H1 (cell line): ENCODE results near the gene DENND1A. TPM values are rescaled to one million over a fixed set of nuclear protein-coding genes. Genes with fewer than 3 reads are reported as not detected.

ENCODE experiments used
- CTCF ChIA-PET: fragments of 300-600 bp; sonication (Branson Sonifier 250); formaldehyde crosslinking; loops from one replicate; lab custom pipeline; 2021; ENCODE audit not compliant: partially characterized antibody; lab: Charles Lee
- POLR2A ChIA-PET: fragments of 300-600 bp; sonication (Branson Sonifier 250); formaldehyde crosslinking; loops from one replicate; lab custom pipeline; 2021; ENCODE audit warnings: inconsistent platforms; ENCODE audit not compliant: partially characterized antibody; lab: Charles Lee
- DNase-seq, 2 experiments: peaks; one replicate each; pipeline versions ENCODE4 v3.0.0 to v3.0.0-alpha.2; 2010 to 2022; ENCODE audit warnings: low spot score in 2 of 2, low read depth in 1 of 2, mixed read lengths in 1 of 2
- FAIRE-seq: peaks from 2 replicates; lab custom pipeline; 2011; peaks lifted over from hg19 to GRCh38; lab: Jason Lieb, UNC
- H2AFZ ChIP-seq: 2 replicates; pipeline ENCODE4 v1.8.1; 2012; ENCODE audit warnings: low read length, inconsistent platforms
- H2AK5ac ChIP-seq: 2 replicates; pipeline ENCODE4 v1.6.1; 2013; ENCODE audit warnings: low read depth, low read length
- H2BK120ac ChIP-seq: replicated peaks from 2 replicates; pipeline ENCODE3; 2013; ENCODE audit warnings: low read depth, low read length, inconsistent platforms
- H2BK12ac ChIP-seq: 2 replicates; pipeline ENCODE4 v1.6.1; 2013; ENCODE audit warnings: low read depth, low read length
- H2BK15ac ChIP-seq: 2 replicates; pipeline ENCODE4 v1.6.1; 2013; ENCODE audit warnings: low read length
- H2BK20ac ChIP-seq: 2 replicates; pipeline ENCODE4 v1.6.1; 2013; ENCODE audit warnings: low read length
- H2BK5ac ChIP-seq: 2 replicates; pipeline ENCODE4 v1.6.1; 2013; ENCODE audit warnings: low read depth, low read length
- H3K14ac ChIP-seq: 2 replicates; pipeline ENCODE4 v1.6.1; 2013; ENCODE audit warnings: inconsistent platforms; ENCODE audit not compliant: insufficient read length
- H3K18ac ChIP-seq: 2 replicates; pipeline ENCODE4 v1.6.1; 2013; ENCODE audit warnings: low read length; ENCODE audit errors: extremely low read depth
- H3K23ac ChIP-seq: 2 replicates; pipeline ENCODE4 v1.6.1; 2013; ENCODE audit warnings: inconsistent platforms; ENCODE audit not compliant: insufficient read length
- H3K23me2 ChIP-seq: 2 replicates; pipeline ENCODE4 v1.6.1; 2013; ENCODE audit warnings: low read depth, low read length
- H3K27ac ChIP-seq: 2 replicates; pipeline ENCODE4 v1.6.1; 2011; ENCODE audit warnings: low read depth, low read length, inconsistent platforms
- H3K27me3 ChIP-seq, 4 experiments: replicated peaks in 1 of 4; 1 replicate in 1 of 4; 2 replicates in 3 of 4; pipeline versions ENCODE4 v1.6.1 to v1.8.1; 2011 to 2013; ENCODE audit warnings: low read length in 3 of 4, mild to moderate bottlenecking in 3 of 4, inconsistent platforms in 2 of 4, mixed read lengths in 2 of 4, moderate library complexity in 1 of 4; ENCODE audit not compliant: control insufficient read depth in 3 of 4, insufficient read depth in 3 of 4; ENCODE audit errors: extremely low read depth in 1 of 4
- H3K36me3 ChIP-seq, 4 experiments: 2 replicates each; pipeline versions ENCODE4 v1.6.1 to v1.8.1; 2011 to 2013; ENCODE audit warnings: mild to moderate bottlenecking in 4 of 4, low read length in 3 of 4, moderate library complexity in 2 of 4, control low read depth in 1 of 4, inconsistent platforms in 1 of 4; ENCODE audit not compliant: insufficient read depth in 4 of 4, control insufficient read depth in 2 of 4
- H3K4ac ChIP-seq: replicated peaks from 2 replicates; pipeline ENCODE3; 2013; ENCODE audit warnings: low read length, low read depth, mixed read lengths, inconsistent platforms; ENCODE audit not compliant: insufficient read length
- H3K4me1 ChIP-seq, 4 experiments: replicated peaks in 1 of 4; 1 replicate in 1 of 4; 2 replicates in 3 of 4; pipeline versions ENCODE4 v1.6.1 to v1.8.1; 2011 to 2013; ENCODE audit warnings: low read length in 3 of 4, inconsistent platforms in 2 of 4, mixed read lengths in 1 of 4; ENCODE audit not compliant: insufficient read depth in 4 of 4, control insufficient read depth in 3 of 4
- H3K4me2 ChIP-seq, 2 experiments: 2 replicates each; pipeline versions ENCODE4 v1.6.1 to v1.8.1; 2011 to 2013; ENCODE audit warnings: low read depth in 2 of 2, low read length in 2 of 2, control low read depth in 1 of 2, inconsistent platforms in 1 of 2, mild to moderate bottlenecking in 1 of 2; ENCODE audit not compliant: insufficient read depth in 1 of 2
- H3K4me3 ChIP-seq, 4 experiments: fragments of 200-600, 300-600 bp in 1 of 4; sonication (generic), shearing (Covaris generic), sonication (Bioruptor Twin) in 1 of 4; 2 replicates each; pipeline versions ENCODE4 v1.5.1 to v1.8.1; 2011 to 2016; ENCODE audit warnings: low read length in 4 of 4, low read depth in 3 of 4, control low read depth in 2 of 4, inconsistent platforms in 2 of 4, mild to moderate bottlenecking in 2 of 4, mixed read lengths in 1 of 4, moderate library complexity in 1 of 4; ENCODE audit not compliant: insufficient read depth in 2 of 4; ENCODE audit errors: extremely low read depth in 1 of 4
- H3K56ac ChIP-seq: replicated peaks from 2 replicates; pipeline ENCODE3; 2013; ENCODE audit warnings: low read depth, mild to moderate bottlenecking, mixed read lengths, low read length, inconsistent platforms; ENCODE audit not compliant: insufficient read length
- H3K79me1 ChIP-seq: 2 replicates; pipeline ENCODE4 v1.6.1; 2013; ENCODE audit warnings: low read depth, low read length, control low read depth
- H3K79me2 ChIP-seq, 2 experiments: 2 replicates each; pipeline versions ENCODE4 v1.6.1 to v1.8.1; 2012 to 2013; ENCODE audit warnings: low read length in 2 of 2, mild to moderate bottlenecking in 2 of 2, inconsistent platforms in 1 of 2; ENCODE audit not compliant: insufficient read depth in 2 of 2, control insufficient read depth in 1 of 2
- H3K9ac ChIP-seq, 4 experiments: replicated peaks in 1 of 4; 1 replicate in 1 of 4; 2 replicates in 3 of 4; pipeline versions ENCODE4 v1.6.1 to v1.8.1; 2011 to 2013; ENCODE audit warnings: low read depth in 3 of 4, low read length in 3 of 4, control low read depth in 2 of 4, mild to moderate bottlenecking in 2 of 4, moderate library complexity in 2 of 4, inconsistent platforms in 1 of 4; ENCODE audit errors: extremely low read depth in 1 of 4
- H3K9me3 ChIP-seq, 2 experiments: 2 replicates each; pipeline versions ENCODE4 v1.6.1 to v1.8.1; 2012 to 2013; ENCODE audit warnings: mild to moderate bottlenecking in 2 of 2, moderate library complexity in 2 of 2, control low read depth in 1 of 2, inconsistent platforms in 1 of 2, low read depth in 1 of 2, low read length in 1 of 2, mixed read lengths in 1 of 2; ENCODE audit not compliant: insufficient read depth in 2 of 2
- H4K20me1 ChIP-seq, 2 experiments: replicated peaks in 1 of 2; 2 replicates each; pipeline versions ENCODE3 to v1.8.1; 2011 to 2013; ENCODE audit warnings: inconsistent platforms in 2 of 2, low read length in 2 of 2, mild to moderate bottlenecking in 1 of 2; ENCODE audit not compliant: insufficient read depth in 2 of 2, control insufficient read depth in 1 of 2
- H4K5ac ChIP-seq: 2 replicates; pipeline ENCODE4 v1.6.1; 2013; ENCODE audit warnings: low read length, low read depth, mixed read lengths, inconsistent platforms; ENCODE audit not compliant: insufficient read length
- H4K8ac ChIP-seq: 2 replicates; pipeline ENCODE4 v1.8.0; 2013; ENCODE audit warnings: mild to moderate bottlenecking, moderate library complexity, low read length, inconsistent platforms; ENCODE audit not compliant: insufficient read depth; ENCODE audit errors: extremely low read depth
- H4K91ac ChIP-seq: replicated peaks from 2 replicates; pipeline ENCODE3; 2013; ENCODE audit warnings: low read length, mixed read lengths, inconsistent platforms; ENCODE audit not compliant: insufficient read length
- ASH2L ChIP-seq: fragments of 200-600, 300-600 bp; sonication (generic); IDR thresholded peaks from one replicate; pipeline ENCODE4 v1.7.1; 2017; ENCODE audit warnings: low read length
- CEBPB ChIP-seq: IDR thresholded peaks from 2 replicates; pipeline ENCODE4 v1.6.1; 2012; ENCODE audit warnings: low read depth, low read length
- JUN ChIP-seq: IDR thresholded peaks from 2 replicates; pipeline ENCODE4 v1.6.1; 2011; ENCODE audit warnings: low read depth, mild to moderate bottlenecking, improper control_type of control experiment, low read length
- KDM4A ChIP-seq: IDR thresholded peaks from one replicate; pipeline ENCODE4 v1.7.1; 2012; ENCODE audit warnings: low read depth, mild to moderate bottlenecking, moderate library complexity, low read length, inconsistent platforms; ENCODE audit not compliant: severe bottlenecking
- MAFK ChIP-seq: IDR thresholded peaks from 2 replicates; pipeline ENCODE4 v1.6.1; 2012; ENCODE audit warnings: low read depth, mild to moderate bottlenecking, improper control_type of control experiment, low read length
- RAD21 ChIP-seq, 2 experiments: IDR thresholded peaks in 1 of 2; conservative IDR thresholded peaks in 1 of 2; 2 replicates each; pipeline ENCODE4 v1.6.1; 2011; ENCODE audit warnings: low read depth in 2 of 2, low read length in 2 of 2, improper control_type of control experiment in 1 of 2, inconsistent platforms in 1 of 2, mild to moderate bottlenecking in 1 of 2, moderate library complexity in 1 of 2
- TAF1 ChIP-seq: IDR thresholded peaks from 2 replicates; pipeline ENCODE4 v1.6.1; 2011; ENCODE audit warnings: mild to moderate bottlenecking, low read depth, low read length
- TEAD4 ChIP-seq: IDR thresholded peaks from 2 replicates; pipeline ENCODE4 v1.6.1; 2012; ENCODE audit warnings: low read depth, low read length, inconsistent platforms, mixed read lengths
- WGBS, 2 experiments: shearing (Covaris generic) in 1 of 2; methylation state at CpG; one replicate each; pipeline versions ENCODE4 v1.1.6 to v1.1.7; 2013 to 2015; ENCODE audit warnings: low lambda C conversion rate in 2 of 2, mixed read lengths in 2 of 2, inconsistent platforms in 1 of 2, low coverage in 1 of 2, missing lambda C conversion rate in 1 of 2; ENCODE audit not compliant: insufficient replicate concordance in 2 of 2, insufficient coverage in 1 of 2, insufficient read length in 1 of 2; ENCODE audit errors: extremely low coverage in 1 of 2, missing lambda C conversion rate in 1 of 2; 5-methylcytosine and 5-hydroxymethylcytosine counted together
- polyA plus RNA-seq, 7 experiments: library from polyadenylated mRNA; depleted of rRNA in 3 of 7; stranded (reverse) in 5 of 7; unstranded in 2 of 7; fragments of >200 nt in 5 of 7; fragments of 200-250 nt in 2 of 7; gene quantifications; 1 replicate in 5 of 7; 2 replicates in 1 of 7; 4 replicates in 1 of 7; pipeline versions ENCODE4 v1.2.1 to v1.2.3, GENCODE V29; 2011 to 2013; ENCODE audit warnings: missing spikeins in 2 of 7, mixed read lengths in 2 of 7
- total RNA-seq: library from RNA; stranded (reverse); fragmentation: NEBNext Ultra II Directional; extraction: Animal tissue kit (Norgen Biotek cat#: 25700); gene quantifications from 2 replicates; pipeline ENCODE4 v1.2.1, GENCODE V29; 2021

Gene DENND1A
- total and polyA plus RNA-seq, 2 of the 8 experiments (the other 6 are each of a cell fraction or from before 2014, with no cell fraction given): 24.1 to 26.4 TPM

- Histone ChIP-seq H3K23ac (no peak overlapping the region), H3K4me1 (peaks cover 5 to 19% (median 15%) of the 10 kb centered on the region in 4 experiments; a peak in 6 of 7 replicates), H3K36me3 (no peaks in the 10 kb centered on the region), H2BK20ac (no peak overlapping the region), H3K4me2 (no peak overlapping the region), H3K27me3 (peaks cover 0 to 4% (median 0%) of the 10 kb centered on the region in 4 experiments; a peak in 3 of 7 replicates), H2BK5ac (no peak overlapping the region), H3K9ac (no peak overlapping the region), H4K8ac (no peak overlapping the region), H3K14ac (no peak overlapping the region), H3K27ac (no peak overlapping the region), H2AFZ (no peak overlapping the region), H2BK120ac (no peak overlapping the region), H4K91ac (no peak overlapping the region), H3K79me2 (no peaks in the 10 kb centered on the region), H3K4ac (no peak overlapping the region), H2AK5ac (peak overlapping the region; percentile 28; the same call in 1 of the 2 replicates), H4K20me1 (no peaks in the 10 kb centered on the region), H3K79me1 (no peaks in the 10 kb centered on the region), H3K9me3 (no peaks in the 10 kb centered on the region), H4K5ac (no peak overlapping the region), H2BK15ac (no peak overlapping the region), H3K56ac (no peak overlapping the region), H3K4me3 (no peak overlapping the region), H3K18ac (no peak overlapping the region), H2BK12ac (no peak overlapping the region), H3K23me2 (no peaks in the 10 kb centered on the region)
- FAIRE-seq (no peak), DNase-seq (no peak)
- CTCF ChIA-PET: interaction anchor here (0.7 to 1.2 kb wide), 2 partner anchors 10 to 43 kb away, joined by 3 read pairs; no protein-coding TSS in a partner anchor
- WGBS, 2 experiments: 84% methylated on average over 3 of the region's 3 CpGs; no CpG with 5 or more reads in 1 of the 2 experiments
- POLR2A ChIA-PET: no interaction called here
- TF ChIP-seq KDM4A: no peak
- no peak for TF ChIP-seq TAF1
- TF ChIP-seq ASH2L: no peak
- no peak for TF ChIP-seq MAFK
- TF ChIP-seq CEBPB: peak; percentile 39; the same call in 1 of the 2 replicates
- TF ChIP-seq RAD21 (IDR thresholded peaks at IDR 0.05 in 1 of 2, conservative IDR thresholded peaks at IDR 0.05 in 1 of 2; ENCODE audit: low read depth in 2 of 2, low read length in 2 of 2): no peak
- TF ChIP-seq TEAD4: no peak
- no peak for TF ChIP-seq JUN
Observed at GRCh38 chr9:123868002-123868401, 61.9 kb downstream of the DENND1A start.
